HCT116 (cell line): ENCODE results near the gene ZNF148. TPM values are rescaled to one million over a fixed set of nuclear protein-coding genes. Genes with fewer than 3 reads are reported as not detected.

Experiments
- ATAC-seq: fragments of 200-7000 bp; cut with Tn5 transposase; 2 replicates; pipeline ENCODE4 v1.9.1; 2020; ENCODE audit warnings: mild to moderate bottlenecking, moderate library complexity
- BruUV-seq: library from RNA; stranded (reverse); fragments of 400-500 nt; replicated peaks from 2 replicates; lab custom pipeline; 2021; lab: Mats Ljungman, UMichigan
- CTCF ChIA-PET: fragments of 300-600 bp; sonication (Branson Sonifier 250); formaldehyde crosslinking; loops from one replicate; lab custom pipeline; 2021; ENCODE audit warnings: antibody characterized with exemption; lab: Charles Lee
- POLR2A ChIA-PET: fragments of 300-600, 350-600 bp; sonication (Branson Sonifier 250); formaldehyde crosslinking; loops from one replicate; lab custom pipeline; 2021; ENCODE audit warnings: antibody characterized with exemption; lab: Charles Lee
- RAD21 ChIA-PET, 2 experiments: fragments of 300-600 bp; sonication (Branson Sonifier 250); formaldehyde crosslinking; loops; one replicate each; lab custom pipeline; 2023; ENCODE audit warnings: low total read pairs in 2 of 2; ENCODE audit not compliant: uncharacterized antibody in 2 of 2, unreplicated experiment in 2 of 2, low non-redundant PET in 1 of 2; lab: Charles Lee
- DNase-seq: peaks from one replicate; pipeline ENCODE4 v3.0.0-alpha.2; 2010; ENCODE audit warnings: low read depth, low spot score
- H2AFZ ChIP-seq: fragments of 200-600 bp; shearing (Covaris generic), sonication (generic); 2 replicates; pipeline ENCODE4 v1.6.1; 2017; ENCODE audit warnings: low read depth, mixed run types, mixed read lengths, antibody characterized with exemption, low read length; ENCODE audit not compliant: poor library complexity, severe bottlenecking
- H3K27ac ChIP-seq: 2 replicates; pipeline ENCODE4 v1.5.1; 2012; ENCODE audit warnings: low read depth, low read length
- H3K27me3 ChIP-seq: fragments of 200-600 bp; sonication (generic); 2 replicates; pipeline ENCODE4 v1.6.1; 2016; ENCODE audit warnings: mixed run types, low read length, mixed read lengths; ENCODE audit not compliant: insufficient read depth
- H3K36me3 ChIP-seq, 2 experiments: fragments of 200-500 bp in 1 of 2; fragments of 200-600 bp in 1 of 2; sonication (Bioruptor generic) in 1 of 2; sonication (generic) in 1 of 2; 2 replicates each; pipeline versions ENCODE4 v1.5.1 to v1.6.1; 2014 to 2016; ENCODE audit warnings: low read length in 2 of 2, inconsistent platforms in 1 of 2, mixed read lengths in 1 of 2, mixed run types in 1 of 2; ENCODE audit not compliant: insufficient read depth in 2 of 2, control insufficient read depth in 1 of 2
- H3K4me1 ChIP-seq, 2 experiments: fragments of 200-600 bp in 1 of 2; sonication (generic) in 1 of 2; 2 replicates each; pipeline versions ENCODE4 v1.5.1 to v1.6.1; 2012 to 2017; ENCODE audit warnings: low read length in 2 of 2, inconsistent platforms in 1 of 2, mild to moderate bottlenecking in 1 of 2, mixed read lengths in 1 of 2, mixed run types in 1 of 2, moderate library complexity in 1 of 2; ENCODE audit not compliant: insufficient read depth in 2 of 2, control insufficient read depth in 1 of 2
- H3K4me2 ChIP-seq: fragments of 200-600 bp; sonication (generic); 2 replicates; pipeline ENCODE4 v1.6.1; 2017; ENCODE audit warnings: mixed run types, low read length, mixed read lengths
- H3K4me3 ChIP-seq, 2 experiments: fragments of 200-600 bp in 1 of 2; sonication (generic) in 1 of 2; replicated peaks in 1 of 2; 2 replicates each; pipeline ENCODE4 v1.5.1; 2011 to 2016; ENCODE audit warnings: low read length in 2 of 2, control low read depth in 1 of 2, low read depth in 1 of 2, mild to moderate bottlenecking in 1 of 2, mixed read lengths in 1 of 2, mixed run types in 1 of 2
- H3K79me2 ChIP-seq: fragments of 200-600 bp; sonication (generic); 2 replicates; pipeline ENCODE4 v1.6.1; 2017; ENCODE audit warnings: mild to moderate bottlenecking, mixed run types, low read length, moderate library complexity, mixed read lengths; ENCODE audit not compliant: insufficient read depth
- H3K9ac ChIP-seq: fragments of 200-600 bp; sonication (generic); 2 replicates; pipeline ENCODE4 v1.6.1; 2016; ENCODE audit warnings: low read length, mixed read lengths
- H3K9me2 ChIP-seq: fragments of 200-600 bp; sonication (generic), shearing (Covaris generic); 2 replicates; pipeline ENCODE4 v1.6.1; 2017; ENCODE audit warnings: mixed run types, mild to moderate bottlenecking, moderate library complexity; ENCODE audit not compliant: insufficient read depth
- H3K9me3 ChIP-seq, 2 experiments: fragments of 200-500 bp in 1 of 2; fragments of 200-600 bp in 1 of 2; sonication (Bioruptor generic) in 1 of 2; sonication (generic) in 1 of 2; 2 replicates each; pipeline ENCODE4 v1.6.1; 2014 to 2017; ENCODE audit warnings: low read length in 2 of 2, mixed read lengths in 2 of 2, inconsistent platforms in 1 of 2, low read depth in 1 of 2, mild to moderate bottlenecking in 1 of 2, mixed run types in 1 of 2, moderate library complexity in 1 of 2; ENCODE audit not compliant: control insufficient read depth in 1 of 2, insufficient read depth in 1 of 2
- H4K20me1 ChIP-seq: fragments of 200-600 bp; sonication (generic), shearing (Covaris generic); 2 replicates; pipeline ENCODE4 v1.6.1; 2017; ENCODE audit warnings: mixed run types, mild to moderate bottlenecking, moderate library complexity; ENCODE audit not compliant: insufficient read depth
- ATF3 ChIP-seq: IDR thresholded peaks from 2 replicates; pipeline ENCODE4 v1.6.1; 2012
- ELF1 ChIP-seq: IDR thresholded peaks from 2 replicates; pipeline ENCODE4 v1.6.1; 2012; ENCODE audit warnings: low read depth, borderline replicate concordance
- REST ChIP-seq: IDR thresholded peaks from 2 replicates; pipeline ENCODE4 v1.6.1; 2012; ENCODE audit warnings: low read depth
- YY1 ChIP-seq: IDR thresholded peaks from 2 replicates; pipeline ENCODE4 v1.6.1; 2011; ENCODE audit warnings: low read length, low read depth, moderate library complexity, mild to moderate bottlenecking; ENCODE audit not compliant: insufficient replicate concordance; ENCODE audit errors: extremely low read depth
- ZFX ChIP-seq: fragments of 450-650 bp; IDR thresholded peaks from 2 replicates; pipeline ENCODE4 v1.6.1; 2017
- ZNF274 ChIP-seq: fragments of 200-500 bp; sonication (Bioruptor generic); IDR thresholded peaks from 2 replicates; pipeline ENCODE4 v1.6.1; 2014; ENCODE audit warnings: mild to moderate bottlenecking, low read depth, low read length, inconsistent platforms
- intact Hi-C: fragments of 100-400 bp; cut with micrococcal nuclease; formaldehyde crosslinking; loops from 2 replicates; pipeline ENCODE4 v1.10.0; 2022
- total RNA-seq: library from RNA; stranded (reverse); gene quantifications from one replicate; pipeline ENCODE4 v1.2.1, GENCODE V29; 2021; ENCODE audit not compliant: unreplicated experiment

ZNF148 gene
- total RNA-seq, 1 experiment from 2014 or later: 35.0 TPM

DNA sequence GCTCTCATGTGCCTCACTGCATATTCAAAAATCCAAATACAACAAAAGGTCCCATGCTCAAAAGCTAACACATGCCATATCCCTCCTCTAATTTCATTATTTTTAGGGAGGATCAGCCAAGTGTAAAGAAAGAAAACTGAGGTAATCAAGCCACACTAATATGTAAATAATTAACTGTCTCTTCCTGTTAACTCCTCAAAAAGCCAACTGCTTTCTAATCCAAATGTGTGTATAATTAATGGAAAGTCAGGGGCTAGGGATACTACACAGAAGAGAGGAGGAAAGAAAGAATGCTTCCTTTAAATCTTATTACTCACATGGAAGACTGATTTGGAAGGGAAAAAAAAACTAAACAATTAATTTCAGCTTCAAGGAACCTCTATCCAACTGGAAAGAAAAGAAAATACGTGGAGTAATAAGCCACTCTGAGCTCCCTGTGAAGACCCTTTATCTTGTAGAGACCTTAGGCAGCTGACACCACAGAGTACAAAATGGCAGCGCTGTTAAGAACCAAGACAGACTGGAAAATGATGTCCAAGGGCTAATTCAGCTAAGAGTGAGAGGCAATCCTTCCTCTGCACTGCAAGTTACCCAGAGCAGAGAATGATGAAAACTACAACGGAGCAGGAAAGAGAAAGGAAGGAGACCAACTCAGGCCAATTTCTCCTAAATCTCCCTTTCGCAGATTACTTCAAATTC lies 56.8 kb downstream of the ZNF148 start:
- ChIA-PET POLR2A (no interaction called here), RAD21 (no interaction called here), CTCF (no interaction called here)
- no peak overlapping the region for H3K4me3 ChIP-seq
- no peak overlapping the region for H2AFZ ChIP-seq
- BruUV-seq: no TSS peak
- intact Hi-C loops: no loop called here
- H4K20me1 ChIP-seq: no peaks in the 10 kb centered on the region
- H3K9me3 ChIP-seq: no peaks in the 10 kb centered on the region; a peak in 1 of 4 replicates
- peaks cover 0 to 11% of the 10 kb centered on the region in 2 experiments; a peak in 1 of 4 replicates for H3K4me1 ChIP-seq
- no peak overlapping the region for H3K27ac ChIP-seq
- no peaks in the 10 kb centered on the region for H3K9me2 ChIP-seq
- H3K79me2 ChIP-seq: no peaks in the 10 kb centered on the region
- no peaks in the 10 kb centered on the region for H3K27me3 ChIP-seq
- H3K9ac ChIP-seq: no peak overlapping the region
- no peaks in the 10 kb centered on the region; a peak in 1 of 4 replicates for H3K36me3 ChIP-seq
- no peak for ATAC-seq
- no peak for DNase-seq
- TF ChIP-seq YY1 (no peak), ZFX (no peak), ZNF274 (no peak), ATF3 (no peak), REST (no peak), ELF1 (no peak)
- TF ChIP-seq, all 23 proteins: peak for 0
- no peak overlapping the region for H3K4me2 ChIP-seq
